DND-41 (cell line): ENCODE measurements around the gene MARCHF2.
"Not testable (repeated sequence)": the region's sequence is repeated elsewhere in the genome, so short reads cannot be mapped to it uniquely, and the experiment has no call there.

Experiments used
- ATAC-seq: fragments of 200-7000 bp; cut with Tn5 transposase; 3 replicates; pipeline ENCODE4 v1.9.1; 2021; ENCODE audit warnings: low read depth; ENCODE audit not compliant: insufficient read depth
- DNase-seq: peaks from one replicate; pipeline ENCODE4 v3.0.0-alpha.2; 2020
- H2AFZ ChIP-seq: 2 replicates; pipeline ENCODE4 v1.6.0; 2012; ENCODE audit warnings: low read depth, low read length
- H3K27ac ChIP-seq: 2 replicates; pipeline ENCODE4 v1.5.1; 2012; ENCODE audit warnings: low read length, inconsistent platforms
- H3K27me3 ChIP-seq: fragments of 200-600 bp; sonication (generic); 2 replicates; pipeline ENCODE4 v1.6.0; 2012; ENCODE audit warnings: low read length, mild to moderate bottlenecking, inconsistent platforms; ENCODE audit not compliant: insufficient read depth, poor library complexity
- H3K36me3 ChIP-seq: 2 replicates; pipeline ENCODE4 v1.5.1; 2012; ENCODE audit warnings: low read length, inconsistent platforms; ENCODE audit not compliant: insufficient read depth
- H3K4me1 ChIP-seq: 2 replicates; pipeline ENCODE4 v1.5.1; 2012; ENCODE audit warnings: mild to moderate bottlenecking, low read length; ENCODE audit not compliant: insufficient read depth
- H3K4me2 ChIP-seq: 2 replicates; pipeline ENCODE4 v1.6.0; 2012; ENCODE audit warnings: mild to moderate bottlenecking, moderate library complexity, low read length, inconsistent platforms; ENCODE audit not compliant: insufficient read depth
- H3K4me3 ChIP-seq, 2 experiments: fragments of 200-600 bp in 1 of 2; shearing (Covaris generic) in 1 of 2; 2 replicates each; pipeline ENCODE4 v1.5.1; 2012 to 2016; ENCODE audit warnings: inconsistent platforms in 2 of 2, low read length in 2 of 2, mild to moderate bottlenecking in 2 of 2, low read depth in 1 of 2, moderate library complexity in 1 of 2
- H3K79me2 ChIP-seq: 2 replicates; pipeline ENCODE4 v1.6.0; 2012; ENCODE audit warnings: low read length, inconsistent platforms; ENCODE audit not compliant: insufficient read depth
- H3K9ac ChIP-seq: 2 replicates; pipeline ENCODE4 v1.6.0; 2012; ENCODE audit warnings: low read depth, mild to moderate bottlenecking, inconsistent platforms, low read length, moderate library complexity
- H3K9me3 ChIP-seq: 2 replicates; pipeline ENCODE4 v1.5.1; 2012; ENCODE audit warnings: low read length, moderate library complexity, mild to moderate bottlenecking, inconsistent platforms; ENCODE audit not compliant: insufficient read depth, severe bottlenecking
- H4K20me1 ChIP-seq: 2 replicates; pipeline ENCODE4 v1.6.0; 2012; ENCODE audit warnings: low read length; ENCODE audit not compliant: insufficient read depth
- CTCF ChIP-seq: IDR thresholded peaks from 2 replicates; pipeline ENCODE4 v1.5.1; 2012; ENCODE audit warnings: borderline replicate concordance, low read length, moderate library complexity, mild to moderate bottlenecking; ENCODE audit not compliant: poor library complexity, severe bottlenecking; ENCODE audit errors: extremely low read depth
- EZH2 ChIP-seq: IDR thresholded peaks from 3 replicates; pipeline ENCODE4 v1.6.1; 2012; ENCODE audit warnings: borderline replicate concordance, low read depth, mild to moderate bottlenecking, moderate library complexity, low read length, inconsistent platforms; ENCODE audit not compliant: severe bottlenecking

Gene MARCHF2

GRCh38 chr19:8371011-8371804, 41.9 kb upstream of the MARCHF2 start:
- H2AFZ ChIP-seq: no peak overlapping the region
- H3K4me2 ChIP-seq: no peak overlapping the region
- no peak overlapping the region for H3K4me3 ChIP-seq
- H3K79me2 ChIP-seq: no peaks in the 10 kb centered on the region
- H3K9me3 ChIP-seq: no peaks in the 10 kb centered on the region
- no peak overlapping the region for H3K27ac ChIP-seq
- peaks cover 10% of the 10 kb centered on the region; the same call in 1 of the 2 replicates for H3K36me3 ChIP-seq
- H4K20me1 ChIP-seq: 0 out of 2 replicates have a peak, but pooled peaks cover 3% of the 10 kb centered on the region
- DNase-seq: no peak
- H3K27me3 ChIP-seq: no peaks in the 10 kb centered on the region
- H3K9ac ChIP-seq: no peak overlapping the region
- TF ChIP-seq EZH2: no peak
- no peak for TF ChIP-seq CTCF
- no peak for ATAC-seq
- no peaks in the 10 kb centered on the region for H3K4me1 ChIP-seq

GRCh38 chr19:8373867-8374813, 39.0 kb upstream of the MARCHF2 start:
- H2AFZ ChIP-seq: no peak overlapping the region
- H3K9ac ChIP-seq: no peak overlapping the region
- H3K4me3 ChIP-seq: no peak overlapping the region
- no peaks in the 10 kb centered on the region for H3K79me2 ChIP-seq
- no peak for TF ChIP-seq CTCF
- no peak overlapping the region for H3K27ac ChIP-seq
- no peaks in the 10 kb centered on the region for H3K4me1 ChIP-seq
- H3K27me3 ChIP-seq: no peaks in the 10 kb centered on the region
- H3K36me3 ChIP-seq: peaks cover 10% of the 10 kb centered on the region; the same call in 1 of the 2 replicates
- H4K20me1 ChIP-seq: no peaks in the 10 kb centered on the region
- H3K9me3 ChIP-seq: no peaks in the 10 kb centered on the region
- no peak for ATAC-seq
- DNase-seq: no peak
- no peak overlapping the region for H3K4me2 ChIP-seq

- H4K20me1 ChIP-seq, H3K4me3 ChIP-seq, H3K9ac ChIP-seq, H3K4me1 ChIP-seq, H3K9me3 ChIP-seq, H2AFZ ChIP-seq, ATAC-seq, H3K27ac ChIP-seq, H3K27me3 ChIP-seq, H3K79me2 ChIP-seq, H3K4me2 ChIP-seq, DNase-seq: not testable (repeated sequence)
- H3K36me3 ChIP-seq: peaks cover 10% of the 10 kb centered on the region; the same call in 1 of the 2 replicates
These were observed 37.3 kb upstream of the MARCHF2 start for GRCh38 chr19:8375766-8376165.

- not testable (repeated sequence) for H3K9me3 ChIP-seq, H4K20me1 ChIP-seq, H3K9ac ChIP-seq, H2AFZ ChIP-seq, H3K4me2 ChIP-seq, H3K27me3 ChIP-seq, H3K27ac ChIP-seq, H3K79me2 ChIP-seq, DNase-seq, H3K4me3 ChIP-seq, ATAC-seq, H3K4me1 ChIP-seq
- peaks cover 10% of the 10 kb centered on the region; the same call in 1 of the 2 replicates for H3K36me3 ChIP-seq
These were observed 36.6 kb upstream of the MARCHF2 start for GRCh38 chr19:8376373-8376974.
